Hepatocyte (in vitro differentiated cells): Measurements from ENCODE around the gene NXNL2. TPM values are rescaled to one million over a fixed set of nuclear protein-coding genes. Genes with fewer than 3 reads are reported as not detected.

Source experiments
- DNase-seq: peaks from one replicate; pipeline ENCODE4 v3.0.0-alpha.2; 2016; ENCODE audit warnings: low spot score
- H2AFZ ChIP-seq: fragments of 200-600 bp; sonication (generic); 2 replicates; pipeline ENCODE4 v1.6.0; 2016; ENCODE audit warnings: antibody characterized with exemption, mild to moderate bottlenecking
- H3K27ac ChIP-seq: fragments of 200-600 bp; sonication (generic); 2 replicates; pipeline ENCODE4 v1.5.1; 2016; ENCODE audit warnings: mild to moderate bottlenecking
- H3K27me3 ChIP-seq: fragments of 200-600 bp; sonication (generic); 2 replicates; pipeline ENCODE4 v1.6.1; 2016
- H3K36me3 ChIP-seq: fragments of 200-600 bp; sonication (generic); replicated peaks from 2 replicates; pipeline ENCODE4 v1.5.1; 2016; ENCODE audit warnings: low read depth; ENCODE audit not compliant: insufficient read depth
- H3K4me1 ChIP-seq: fragments of 200-600 bp; sonication (generic); 2 replicates; pipeline ENCODE4 v1.5.1; 2016; ENCODE audit warnings: mild to moderate bottlenecking, moderate library complexity; ENCODE audit not compliant: insufficient read depth
- H3K4me2 ChIP-seq: fragments of 200-600 bp; sonication (generic); 2 replicates; pipeline ENCODE4 v1.6.0; 2016
- H3K4me3 ChIP-seq: fragments of 200-600 bp; sonication (generic); 2 replicates; pipeline ENCODE4 v1.5.1; 2016; ENCODE audit warnings: mild to moderate bottlenecking
- H3K79me2 ChIP-seq: fragments of 200-600 bp; sonication (generic); 2 replicates; pipeline ENCODE4 v1.6.0; 2017; ENCODE audit warnings: mild to moderate bottlenecking
- H3K9me2 ChIP-seq: fragments of 200-600 bp; sonication (generic); replicated peaks from 2 replicates; pipeline ENCODE4 v1.6.0; 2017; ENCODE audit warnings: mild to moderate bottlenecking; ENCODE audit not compliant: insufficient read depth
- H3K9me3 ChIP-seq: fragments of 200-600 bp; sonication (generic); 2 replicates; pipeline ENCODE4 v1.5.1; 2016; ENCODE audit warnings: low read depth, mild to moderate bottlenecking
- H4K20me1 ChIP-seq: fragments of 200-600 bp; sonication (generic); 2 replicates; pipeline ENCODE4 v1.6.0; 2016; ENCODE audit warnings: mild to moderate bottlenecking; ENCODE audit not compliant: insufficient read depth, poor library complexity, severe bottlenecking
- EZH2 ChIP-seq: fragments of 200-600 bp; sonication (generic); IDR thresholded peaks from 2 replicates; pipeline ENCODE4 v1.6.1; 2016; ENCODE audit warnings: antibody characterized with exemption, mild to moderate bottlenecking, borderline replicate concordance
- EZH2phosphoT487 ChIP-seq: fragments of 200-600 bp; sonication (generic); IDR thresholded peaks from one replicate; pipeline ENCODE4 v1.6.1; 2018; ENCODE audit warnings: antibody characterized with exemption, mild to moderate bottlenecking, low read depth, moderate library complexity; ENCODE audit not compliant: unreplicated experiment, severe bottlenecking
- WGBS: methylation state at CpG from one replicate; pipeline ENCODE4 v1.1.6; 2016; ENCODE audit warnings: low lambda C conversion rate; ENCODE audit errors: missing lambda C conversion rate; 5-methylcytosine and 5-hydroxymethylcytosine counted together
- polyA plus RNA-seq: library from polyadenylated mRNA; unstranded; fragments of >200 nt; fragmentation: Nextera tagmentation; extraction: Ambion mirVana; gene quantifications from 2 replicates; pipeline ENCODE4 v1.2.1, GENCODE V29; 2016
- total RNA-seq: library from RNA; depleted of rRNA; stranded (reverse); fragments of >200 nt; gene quantifications from 2 replicates; pipeline ENCODE4 v1.2.3, GENCODE V29; 2014
- TF ChIP-seq, protein P1 (sequence below): fragments of 200-600 bp; sonication (generic); IDR thresholded peaks from 2 replicates; pipeline ENCODE4 v1.5.1; 2016; ENCODE audit warnings: antibody characterized with exemption, mild to moderate bottlenecking; ENCODE audit not compliant: poor library complexity

The NXNL2 gene
- 0.57 and 0.84 TPM in 2 replicates for total RNA-seq
- 1.0 and 2.5 TPM in 2 replicates for polyA plus RNA-seq

GRCh38 chr9:88534456-88535225, at the start of gene NXNL2:
Gene NXNL2 (plus strand): TSS chr9:88535178. CDS start chr9:88535435, 257 bp downstream.
- no peak for TF ChIP-seq EZH2
- TF ChIP-seq, protein P1, sequence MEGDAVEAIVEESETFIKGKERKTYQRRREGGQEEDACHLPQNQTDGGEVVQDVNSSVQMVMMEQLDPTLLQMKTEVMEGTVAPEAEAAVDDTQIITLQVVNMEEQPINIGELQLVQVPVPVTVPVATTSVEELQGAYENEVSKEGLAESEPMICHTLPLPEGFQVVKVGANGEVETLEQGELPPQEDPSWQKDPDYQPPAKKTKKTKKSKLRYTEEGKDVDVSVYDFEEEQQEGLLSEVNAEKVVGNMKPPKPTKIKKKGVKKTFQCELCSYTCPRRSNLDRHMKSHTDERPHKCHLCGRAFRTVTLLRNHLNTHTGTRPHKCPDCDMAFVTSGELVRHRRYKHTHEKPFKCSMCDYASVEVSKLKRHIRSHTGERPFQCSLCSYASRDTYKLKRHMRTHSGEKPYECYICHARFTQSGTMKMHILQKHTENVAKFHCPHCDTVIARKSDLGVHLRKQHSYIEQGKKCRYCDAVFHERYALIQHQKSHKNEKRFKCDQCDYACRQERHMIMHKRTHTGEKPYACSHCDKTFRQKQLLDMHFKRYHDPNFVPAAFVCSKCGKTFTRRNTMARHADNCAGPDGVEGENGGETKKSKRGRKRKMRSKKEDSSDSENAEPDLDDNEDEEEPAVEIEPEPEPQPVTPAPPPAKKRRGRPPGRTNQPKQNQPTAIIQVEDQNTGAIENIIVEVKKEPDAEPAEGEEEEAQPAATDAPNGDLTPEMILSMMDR = no peak
- no peak for TF ChIP-seq EZH2phosphoT487
- H3K4me1 ChIP-seq = peaks cover 31% of the 10 kb centered on the region
- peak within 1 kb of the TSS; percentile 87 for H2AFZ ChIP-seq
- WGBS = 0% methylated on average over 1 of the region's 62 CpGs
- DNase-seq = peak; percentile 94
- no peaks in the 10 kb centered on the region for H3K9me3 ChIP-seq
- H3K36me3 ChIP-seq = no peaks in the 10 kb centered on the region
- no peaks in the 10 kb centered on the region for H3K79me2 ChIP-seq
- H3K27me3 ChIP-seq = no peaks in the 10 kb centered on the region
- peak within 1 kb of the TSS; percentile 93 for H3K27ac ChIP-seq
- peak within 1 kb of the TSS; percentile 67 for H3K4me3 ChIP-seq
- H3K4me2 ChIP-seq = peak within 1 kb of the TSS; percentile 97
- H3K9me2 ChIP-seq = no peaks in the 10 kb centered on the region
- no peaks in the 10 kb centered on the region for H4K20me1 ChIP-seq

- no peaks in the 10 kb centered on the region for H3K27me3 ChIP-seq
- H2AFZ ChIP-seq = no peak overlapping the region
- no peaks in the 10 kb centered on the region for H3K4me1 ChIP-seq
- peaks cover 4% of the 10 kb centered on the region for H3K79me2 ChIP-seq
- H3K4me2 ChIP-seq = no peak overlapping the region
- H3K4me3 ChIP-seq = no peak overlapping the region
- H3K9me2 ChIP-seq = no peaks in the 10 kb centered on the region
- 95% methylated on average over 4 of the region's 4 CpGs for WGBS
- no peak overlapping the region for H3K27ac ChIP-seq
- no peak for DNase-seq
- H3K9me3 ChIP-seq = no peaks in the 10 kb centered on the region
- no peaks in the 10 kb centered on the region for H3K36me3 ChIP-seq
- no peaks in the 10 kb centered on the region for H4K20me1 ChIP-seq
- TF ChIP-seq, protein P1 = no peak
- no peak for TF ChIP-seq EZH2phosphoT487
- no peak for TF ChIP-seq EZH2
Observed at GRCh38 chr9:88488166-88488565, 46.8 kb upstream of the NXNL2 start.

DNA sequence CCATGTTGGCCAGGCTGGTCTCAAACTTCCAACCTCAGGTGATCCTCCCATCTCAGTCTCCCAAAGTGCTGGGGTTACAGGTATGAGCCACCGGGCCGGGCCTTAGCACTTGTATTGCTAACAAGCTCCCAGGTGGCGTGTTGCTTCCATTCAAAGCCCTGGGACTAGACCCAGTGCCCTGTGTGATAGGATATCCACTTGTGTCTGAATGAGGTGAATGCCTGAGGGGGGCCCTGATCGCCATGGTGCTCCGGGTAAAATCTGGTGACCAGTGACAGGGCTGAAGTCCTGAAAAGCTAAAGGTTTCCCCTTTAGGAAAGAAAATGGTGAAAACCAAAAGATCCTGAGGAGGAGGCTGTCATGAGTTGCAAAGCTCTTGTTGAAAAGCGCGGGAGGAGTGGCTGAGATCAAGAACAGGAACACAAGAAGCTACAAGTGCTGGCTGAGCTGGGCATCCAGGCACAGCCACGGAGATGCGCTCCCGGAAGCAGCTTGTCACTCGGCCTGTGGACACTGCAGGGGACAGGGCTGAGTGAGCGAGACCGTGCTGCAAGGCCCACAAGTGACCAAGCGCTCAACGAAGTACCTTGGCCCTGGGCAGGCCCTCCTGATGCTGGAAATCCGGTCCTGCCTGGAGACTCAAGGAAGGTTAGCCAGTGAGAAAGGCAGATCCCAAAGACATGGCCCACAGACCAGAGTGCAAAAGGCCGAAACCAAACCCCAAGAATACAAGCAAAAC, 39.8 kb upstream of the NXNL2 start:
- DNase-seq = no peak
- WGBS = 96% methylated on average over 17 of the region's 17 CpGs
- Histone ChIP-seq H4K20me1 (no peaks in the 10 kb centered on the region), H3K4me1 (no peaks in the 10 kb centered on the region), H3K27ac (no peak overlapping the region), H3K36me3 (no peaks in the 10 kb centered on the region), H2AFZ (no peak overlapping the region), H3K27me3 (no peaks in the 10 kb centered on the region), H3K79me2 (no peaks in the 10 kb centered on the region), H3K9me3 (no peaks in the 10 kb centered on the region), H3K9me2 (no peaks in the 10 kb centered on the region), H3K4me2 (no peak overlapping the region), H3K4me3 (no peak overlapping the region)
- TF ChIP-seq EZH2 (no peak), EZH2phosphoT487 (no peak)
- TF ChIP-seq, protein P1 = no peak
